Trophoblast cell (in vitro differentiated cells and primary cell): ENCODE measurements around the gene TNRC6C.

Experiments used
- DNase-seq, 2 donors: peaks; one replicate each; pipeline ENCODE4 v3.0.0-alpha.2; 2016
- H2AFZ ChIP-seq: 2 replicates; pipeline ENCODE4 v1.6.1; 2013; ENCODE audit warnings: low read length, moderate library complexity, mild to moderate bottlenecking; ENCODE audit not compliant: insufficient read depth, poor library complexity
- H2AK5ac ChIP-seq: 2 replicates; pipeline ENCODE4 v1.6.1; 2013; ENCODE audit warnings: mild to moderate bottlenecking, low read length
- H2BK120ac ChIP-seq: 2 replicates; pipeline ENCODE4 v1.6.1; 2013; ENCODE audit warnings: low read length, mild to moderate bottlenecking, moderate library complexity; ENCODE audit not compliant: insufficient read depth, poor library complexity
- H2BK12ac ChIP-seq: 2 replicates; pipeline ENCODE4 v1.6.1; 2013; ENCODE audit warnings: mild to moderate bottlenecking, low read length, moderate library complexity
- H2BK5ac ChIP-seq: 2 replicates; pipeline ENCODE4 v1.6.1; 2013; ENCODE audit warnings: low read length, low read depth, moderate library complexity, mild to moderate bottlenecking; ENCODE audit not compliant: poor library complexity
- H3K14ac ChIP-seq: 2 replicates; pipeline ENCODE4 v1.6.1; 2013; ENCODE audit warnings: mild to moderate bottlenecking, low read length
- H3K18ac ChIP-seq: 2 replicates; pipeline ENCODE4 v1.6.1; 2013; ENCODE audit warnings: mild to moderate bottlenecking, low read length
- H3K23ac ChIP-seq: 2 replicates; pipeline ENCODE4 v1.6.1; 2013; ENCODE audit warnings: low read length
- H3K27ac ChIP-seq: 2 replicates; pipeline ENCODE4 v1.5.1; 2013; ENCODE audit warnings: low read depth, mild to moderate bottlenecking, inconsistent platforms, low read length, moderate library complexity
- H3K27me3 ChIP-seq: 2 replicates; pipeline ENCODE4 v1.6.1; 2013; ENCODE audit warnings: inconsistent platforms, mild to moderate bottlenecking, low read length, moderate library complexity; ENCODE audit not compliant: insufficient read depth
- H3K36me3 ChIP-seq, 2 experiments: 1 replicate in 1 of 2; 2 replicates in 1 of 2; pipeline ENCODE4 v1.6.1; 2013; ENCODE audit warnings: low read length in 2 of 2, mild to moderate bottlenecking in 2 of 2, moderate library complexity in 1 of 2; ENCODE audit not compliant: insufficient read depth in 2 of 2, control insufficient read depth in 1 of 2
- H3K4ac ChIP-seq: 2 replicates; pipeline ENCODE4 v1.6.1; 2013; ENCODE audit warnings: low read depth, mild to moderate bottlenecking, low read length, moderate library complexity
- H3K4me1 ChIP-seq, 2 experiments: 1 replicate in 1 of 2; 2 replicates in 1 of 2; pipeline ENCODE4 v1.6.1; 2013; ENCODE audit warnings: low read length in 2 of 2, mild to moderate bottlenecking in 2 of 2, moderate library complexity in 1 of 2; ENCODE audit not compliant: insufficient read depth in 2 of 2, control insufficient read depth in 1 of 2
- H3K4me2 ChIP-seq: 2 replicates; pipeline ENCODE4 v1.6.1; 2013; ENCODE audit warnings: inconsistent platforms, mild to moderate bottlenecking, low read length, moderate library complexity
- H3K4me3 ChIP-seq: 2 replicates; pipeline ENCODE4 v1.5.1; 2013; ENCODE audit warnings: mild to moderate bottlenecking, low read depth, low read length, inconsistent platforms
- H3K79me1 ChIP-seq: one replicate; pipeline ENCODE4 v1.6.1; 2013; ENCODE audit warnings: low read length
- H3K79me2 ChIP-seq: 2 replicates; pipeline ENCODE4 v1.6.1; 2013; ENCODE audit warnings: low read length, mild to moderate bottlenecking; ENCODE audit not compliant: control insufficient read depth, insufficient read depth, poor library complexity
- H3K9ac ChIP-seq: 2 replicates; pipeline ENCODE4 v1.6.1; 2013; ENCODE audit warnings: mild to moderate bottlenecking, low read length
- H3K9me3 ChIP-seq: 2 replicates; pipeline ENCODE4 v1.6.1; 2013; ENCODE audit warnings: low read depth, mild to moderate bottlenecking, control low read depth, inconsistent platforms, low read length; ENCODE audit not compliant: insufficient read depth
- H4K12ac ChIP-seq: 2 replicates; pipeline ENCODE4 v1.6.1; 2013; ENCODE audit warnings: low read depth, mild to moderate bottlenecking, low read length, moderate library complexity
- H4K8ac ChIP-seq: 2 replicates; pipeline ENCODE4 v1.6.1; 2013; ENCODE audit warnings: low read depth, mild to moderate bottlenecking, low read length, moderate library complexity
- H4K91ac ChIP-seq: one replicate; pipeline ENCODE4 v1.6.1; 2013; ENCODE audit warnings: low read depth, mild to moderate bottlenecking, low read length, moderate library complexity
- WGBS: extraction: QIAGEN DNeasy Blood & Tissue Kit; methylation state at CpG from one replicate; pipeline ENCODE4 v1.1.7; 2013; ENCODE audit warnings: missing lambda C conversion rate; ENCODE audit not compliant: insufficient read length, insufficient coverage; ENCODE audit errors: extremely low coverage; 5-methylcytosine and 5-hydroxymethylcytosine counted together

The TNRC6C gene

GRCh38 chr17:77914385-77915254, 43.9 kb upstream of the TNRC6C start:
- Histone ChIP-seq H3K36me3 (no peaks in the 10 kb centered on the region), H2AFZ (no peak overlapping the region), H3K9ac (no peak overlapping the region), H3K27me3 (no peaks in the 10 kb centered on the region), H3K79me1 (no peaks in the 10 kb centered on the region), H3K79me2 (no peaks in the 10 kb centered on the region), H2BK12ac (no peak overlapping the region), H3K4me3 (no peak overlapping the region), H2AK5ac (no peak overlapping the region), H3K4ac (no peak overlapping the region), H3K9me3 (no peaks in the 10 kb centered on the region), H4K91ac (no peak overlapping the region), H2BK120ac (no peak overlapping the region), H3K14ac (no peak overlapping the region), H3K27ac (no peak overlapping the region), H3K4me2 (no peak overlapping the region), H4K8ac (no peak overlapping the region), H2BK5ac (no peak overlapping the region), H4K12ac (no peak overlapping the region), H3K23ac (no peak overlapping the region), H3K4me1 (no peaks in the 10 kb centered on the region), H3K18ac (no peak overlapping the region)
- WGBS: no CpG with 5 or more reads among the region's 18 CpGs
- DNase-seq: no peak

DNA sequence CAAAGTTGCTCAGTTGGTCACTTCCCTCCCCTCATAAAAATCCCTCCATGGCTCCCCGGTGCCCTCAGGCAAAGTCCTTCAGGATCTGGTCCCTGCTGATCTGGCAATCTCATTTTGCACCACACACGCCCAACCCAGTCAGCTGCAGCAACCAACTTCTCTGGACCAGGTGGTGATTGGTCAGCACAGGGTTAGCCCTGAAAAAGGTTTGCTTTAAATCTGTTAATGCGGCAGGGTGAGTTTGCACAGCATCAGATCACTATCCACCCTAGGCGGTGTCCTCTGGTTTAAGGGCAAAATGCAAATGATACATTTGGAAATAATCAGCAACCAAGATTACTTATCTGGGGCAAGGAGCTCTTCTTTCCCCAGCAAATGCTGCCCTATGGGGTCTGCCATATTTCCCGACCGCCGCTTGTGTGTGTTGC, 42.9 kb upstream of the TNRC6C start:
- H3K27me3 ChIP-seq: no peaks in the 10 kb centered on the region
- H3K18ac ChIP-seq: no peak overlapping the region
- no peak overlapping the region for H2AFZ ChIP-seq
- H3K9me3 ChIP-seq: no peaks in the 10 kb centered on the region
- no peak overlapping the region for H3K27ac ChIP-seq
- H2BK120ac ChIP-seq: no peak overlapping the region
- no peak overlapping the region for H3K4ac ChIP-seq
- H3K79me1 ChIP-seq: no peaks in the 10 kb centered on the region
- no peak overlapping the region for H4K91ac ChIP-seq
- H3K4me2 ChIP-seq: no peak overlapping the region
- no peaks in the 10 kb centered on the region for H3K79me2 ChIP-seq
- no peak overlapping the region for H4K8ac ChIP-seq
- no peak overlapping the region for H2AK5ac ChIP-seq
- H3K4me3 ChIP-seq: no peak overlapping the region
- no peaks in the 10 kb centered on the region for H3K36me3 ChIP-seq
- H3K23ac ChIP-seq: no peak overlapping the region
- H3K14ac ChIP-seq: no peak overlapping the region
- no CpG with 5 or more reads among the region's 7 CpGs for WGBS
- H3K4me1 ChIP-seq: no peaks in the 10 kb centered on the region
- no peak overlapping the region for H2BK5ac ChIP-seq
- no peak overlapping the region for H4K12ac ChIP-seq
- DNase-seq: no peak
- no peak overlapping the region for H2BK12ac ChIP-seq
- H3K9ac ChIP-seq: no peak overlapping the region

DNA sequence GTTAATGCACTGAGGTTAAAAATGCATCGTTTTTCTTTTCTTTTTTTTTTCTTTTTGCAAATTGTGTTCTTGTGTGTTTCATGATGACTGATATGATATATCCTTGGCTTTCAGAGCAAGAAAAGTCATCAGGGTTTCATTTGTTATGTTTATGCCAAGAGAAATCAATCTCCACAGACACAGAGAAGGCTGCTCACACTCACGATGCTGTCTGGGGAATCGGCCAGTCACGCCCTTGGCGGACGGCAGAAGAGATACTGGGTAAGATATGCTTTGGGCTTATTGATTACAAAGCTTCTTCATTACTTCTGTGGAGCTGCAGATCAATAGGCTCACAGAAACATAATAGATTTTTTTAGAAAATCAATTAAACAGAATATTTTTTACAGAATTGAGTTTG, 42.2 kb upstream of the TNRC6C start:
- Histone ChIP-seq H2BK120ac (no peak overlapping the region), H4K8ac (no peak overlapping the region), H3K4me1 (no peaks in the 10 kb centered on the region), H3K4ac (no peak overlapping the region), H2AFZ (no peak overlapping the region), H4K91ac (no peak overlapping the region), H3K23ac (no peak overlapping the region), H2AK5ac (no peak overlapping the region), H3K4me3 (no peak overlapping the region), H2BK5ac (no peak overlapping the region), H3K4me2 (no peak overlapping the region), H3K9ac (no peak overlapping the region), H3K79me2 (no peaks in the 10 kb centered on the region), H3K36me3 (no peaks in the 10 kb centered on the region), H3K27ac (no peak overlapping the region), H3K27me3 (no peaks in the 10 kb centered on the region), H3K14ac (no peak overlapping the region), H4K12ac (no peak overlapping the region), H3K79me1 (no peaks in the 10 kb centered on the region), H2BK12ac (no peak overlapping the region), H3K18ac (no peak overlapping the region), H3K9me3 (peaks cover 1% of the 10 kb centered on the region)
- WGBS: no CpG with 5 or more reads among the region's 6 CpGs
- DNase-seq: no peak

- Histone ChIP-seq H4K8ac (no peak overlapping the region), H2AK5ac (no peak overlapping the region), H3K27me3 (no peaks in the 10 kb centered on the region), H4K12ac (no peak overlapping the region), H2BK12ac (no peak overlapping the region), H3K4me2 (no peak overlapping the region), H3K4me1 (no peaks in the 10 kb centered on the region), H4K91ac (no peak overlapping the region), H3K79me1 (no peaks in the 10 kb centered on the region), H2BK5ac (no peak overlapping the region), H3K23ac (no peak overlapping the region), H3K9ac (no peak overlapping the region), H3K27ac (no peak overlapping the region), H3K36me3 (no peaks in the 10 kb centered on the region), H3K79me2 (no peaks in the 10 kb centered on the region), H2AFZ (no peak overlapping the region), H3K4ac (no peak overlapping the region), H3K4me3 (no peak overlapping the region), H3K18ac (no peak overlapping the region), H2BK120ac (no peak overlapping the region), H3K14ac (no peak overlapping the region), H3K9me3 (peaks cover 1% of the 10 kb centered on the region)
- no CpG with 5 or more reads among the region's 17 CpGs for WGBS
- peak in 1 of 2 donors; percentile 30 for DNase-seq
These were observed 41.6 kb upstream of the TNRC6C start for GRCh38 chr17:77916703-77917481.
